Colonic mucosa (tissue), 4 donors: ENCODE results near the gene ADPRH. TPM values are rescaled to one million over a fixed set of nuclear protein-coding genes. Genes with fewer than 3 reads are reported as not detected.
"Not testable (repeated sequence)": the region's sequence is repeated elsewhere in the genome, so short reads cannot be mapped to it uniquely, and the experiment has no call there.

Source experiments
- DNase-seq: peaks from one replicate; pipeline ENCODE4 v3.0.0-alpha.2; 2020
- H3K27ac ChIP-seq: fragments of 200-600 bp; one replicate; pipeline ENCODE4 v1.8.0; 2021
- H3K27me3 ChIP-seq: fragments of 200-600 bp; one replicate; pipeline ENCODE4 v1.8.0; 2021
- H3K36me3 ChIP-seq: fragments of 200-600 bp; one replicate; pipeline ENCODE4 v1.8.0; 2021
- H3K4me1 ChIP-seq: fragments of 200-600 bp; one replicate; pipeline ENCODE4 v1.8.0; 2021; ENCODE audit warnings: mild to moderate bottlenecking
- H3K4me3 ChIP-seq: fragments of 200-600 bp; one replicate; pipeline ENCODE4 v1.8.0; 2021
- H3K9ac ChIP-seq, 2 donors: one replicate each; pipeline ENCODE4 v1.7.0; 2013; ENCODE audit warnings: control low read depth in 2 of 2, low read depth in 2 of 2, low read length in 2 of 2
- H3K9me3 ChIP-seq: fragments of 200-600 bp; one replicate; pipeline ENCODE4 v1.8.0; 2021
- intact Hi-C: fragments of 100-400 bp; cut with DNase I; formaldehyde crosslinking; loops from one replicate; pipeline ENCODE4 v1.14.1; 2022
- total RNA-seq, 2 donors: library from RNA; stranded (reverse); fragmentation: NEBNext Ultra II Directional in 1 of 2; extraction: Animal tissue kit (Norgen Biotek cat#: 25700) in 1 of 2; gene quantifications; one replicate each; pipeline ENCODE4 v1.2.1, GENCODE V29; 2021
- TF ChIP-seq, protein P1 (sequence below): fragments of 200-600 bp; IDR thresholded peaks from one replicate; pipeline ENCODE4 v1.8.0; 2022; ENCODE audit warnings: antibody characterized with exemption, mild to moderate bottlenecking
- donor health status: healthy.
- donor health status: DM: no; HTN: no; CAD: no.
- donor health status: DM: no; HTN: no; CAD: no.

ADPRH gene
- total RNA-seq, 2 donors from 2014 or later = 2.0 to 3.3 TPM

DNA sequence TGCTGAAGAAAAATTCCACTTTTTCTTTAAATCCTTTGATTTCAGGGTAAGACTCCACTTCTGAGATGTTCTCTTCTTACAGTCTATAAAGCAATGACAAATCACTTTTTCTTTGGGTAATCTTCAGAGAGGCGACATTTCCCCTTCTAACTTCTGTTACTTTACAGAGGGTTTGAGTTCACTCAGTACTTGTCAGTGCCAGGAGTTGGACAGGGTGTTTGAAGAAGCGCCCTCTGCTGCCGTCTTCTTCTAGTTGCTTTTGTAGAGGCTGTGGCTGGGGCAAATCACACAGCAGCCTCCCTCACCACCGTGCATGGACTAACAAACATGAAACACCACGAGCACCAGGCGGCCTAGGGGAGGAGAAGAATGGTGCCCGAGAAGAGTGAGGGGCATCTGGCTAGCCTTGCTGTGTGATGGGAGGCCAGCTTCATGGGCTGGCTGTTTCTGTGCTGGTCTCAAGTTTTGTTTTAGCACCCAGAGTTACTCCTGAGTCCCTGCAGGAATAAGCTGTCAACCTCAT is 19.8 kb upstream of the ADPRH start, which contains the start of gene CD80:
Gene CD80, minus strand, starts transcription at position 174 of the 523 bp plus-strand sequence. CDS start 1,886 bp downstream, outside the sequence.
- no peaks in the 10 kb centered on the region for H3K4me1 ChIP-seq
- H3K4me3 ChIP-seq = no peak within 1 kb of the TSS
- H3K27me3 ChIP-seq = no peaks in the 10 kb centered on the region
- peak; percentile 70 for DNase-seq
- TF ChIP-seq, protein P1, sequence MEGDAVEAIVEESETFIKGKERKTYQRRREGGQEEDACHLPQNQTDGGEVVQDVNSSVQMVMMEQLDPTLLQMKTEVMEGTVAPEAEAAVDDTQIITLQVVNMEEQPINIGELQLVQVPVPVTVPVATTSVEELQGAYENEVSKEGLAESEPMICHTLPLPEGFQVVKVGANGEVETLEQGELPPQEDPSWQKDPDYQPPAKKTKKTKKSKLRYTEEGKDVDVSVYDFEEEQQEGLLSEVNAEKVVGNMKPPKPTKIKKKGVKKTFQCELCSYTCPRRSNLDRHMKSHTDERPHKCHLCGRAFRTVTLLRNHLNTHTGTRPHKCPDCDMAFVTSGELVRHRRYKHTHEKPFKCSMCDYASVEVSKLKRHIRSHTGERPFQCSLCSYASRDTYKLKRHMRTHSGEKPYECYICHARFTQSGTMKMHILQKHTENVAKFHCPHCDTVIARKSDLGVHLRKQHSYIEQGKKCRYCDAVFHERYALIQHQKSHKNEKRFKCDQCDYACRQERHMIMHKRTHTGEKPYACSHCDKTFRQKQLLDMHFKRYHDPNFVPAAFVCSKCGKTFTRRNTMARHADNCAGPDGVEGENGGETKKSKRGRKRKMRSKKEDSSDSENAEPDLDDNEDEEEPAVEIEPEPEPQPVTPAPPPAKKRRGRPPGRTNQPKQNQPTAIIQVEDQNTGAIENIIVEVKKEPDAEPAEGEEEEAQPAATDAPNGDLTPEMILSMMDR = peak; percentile 28
- no peak within 1 kb of the TSS for H3K9ac ChIP-seq
- intact Hi-C loops = no loop called here
- no peak within 1 kb of the TSS for H3K27ac ChIP-seq
- no peaks in the 10 kb centered on the region for H3K36me3 ChIP-seq
- H3K9me3 ChIP-seq = no peaks in the 10 kb centered on the region

DNA sequence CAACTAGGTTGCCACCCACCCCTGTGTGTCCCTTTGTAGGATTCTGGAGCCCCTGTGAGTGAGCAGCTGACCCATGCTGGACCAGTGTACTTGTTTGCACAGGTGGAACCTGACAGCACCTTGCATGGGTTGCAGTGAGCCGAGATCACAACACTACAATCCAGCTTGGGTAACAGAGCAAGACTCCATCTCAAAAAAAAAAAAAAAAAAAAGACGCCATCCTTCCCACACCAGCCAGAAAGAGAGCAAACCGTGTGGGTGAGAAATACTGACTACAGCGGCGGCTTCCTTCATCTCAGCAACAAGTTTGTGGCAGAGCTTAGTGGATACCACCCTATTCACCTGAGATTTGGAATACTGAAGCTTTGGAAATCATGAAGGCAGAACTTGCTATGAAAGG is 19.1 kb upstream of the ADPRH start:
- Histone ChIP-seq H3K4me1 (no peaks in the 10 kb centered on the region), H3K4me3 (no peak overlapping the region), H3K9me3 (no peaks in the 10 kb centered on the region), H3K27ac (no peak overlapping the region), H3K36me3 (no peaks in the 10 kb centered on the region), H3K9ac (no peak overlapping the region), H3K27me3 (no peaks in the 10 kb centered on the region)
- intact Hi-C loops = no loop called here
- no peak for DNase-seq
- TF ChIP-seq, protein P1 = no peak

DNA sequence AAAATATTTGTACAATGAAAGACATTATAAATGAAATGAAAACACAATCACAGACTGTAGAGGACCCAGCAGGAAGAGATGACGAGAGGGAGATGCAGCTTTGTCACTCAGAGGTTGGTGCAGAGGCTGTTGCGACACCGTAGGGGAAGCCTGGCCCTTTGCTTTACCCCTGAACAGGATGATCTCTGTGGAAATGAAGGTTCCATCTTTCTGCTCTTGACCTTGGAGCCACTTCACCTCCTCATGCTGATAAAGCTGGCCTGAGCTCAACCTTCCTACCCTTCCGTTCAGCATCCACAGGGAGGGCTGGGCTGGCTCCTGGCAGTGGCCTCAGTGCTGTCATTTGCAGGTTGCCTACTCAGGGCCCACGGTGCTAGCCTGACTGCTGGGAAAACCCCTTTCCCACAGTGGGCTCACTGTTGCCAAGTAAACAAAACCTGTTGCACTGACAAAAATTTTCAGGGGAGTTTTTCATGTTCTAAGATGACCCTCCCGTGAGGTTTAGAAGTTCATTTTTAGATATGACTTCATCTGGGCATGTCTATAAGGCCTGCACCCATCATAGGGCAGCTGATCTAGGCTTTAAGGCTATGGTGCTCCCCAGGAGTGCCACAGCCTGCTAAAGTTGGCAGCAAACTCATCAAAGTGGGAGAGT is 16.9 kb upstream of the ADPRH start:
- TF ChIP-seq, protein P1 = no peak
- no peaks in the 10 kb centered on the region for H3K9me3 ChIP-seq
- H3K9ac ChIP-seq = peak overlapping the region in 1 of 2 donors; percentile 26
- intact Hi-C loops = no loop called here
- no peaks in the 10 kb centered on the region for H3K36me3 ChIP-seq
- H3K4me1 ChIP-seq = no peaks in the 10 kb centered on the region
- no peak overlapping the region for H3K27ac ChIP-seq
- no peaks in the 10 kb centered on the region for H3K27me3 ChIP-seq
- H3K4me3 ChIP-seq = no peak overlapping the region
- DNase-seq = no peak

DNA sequence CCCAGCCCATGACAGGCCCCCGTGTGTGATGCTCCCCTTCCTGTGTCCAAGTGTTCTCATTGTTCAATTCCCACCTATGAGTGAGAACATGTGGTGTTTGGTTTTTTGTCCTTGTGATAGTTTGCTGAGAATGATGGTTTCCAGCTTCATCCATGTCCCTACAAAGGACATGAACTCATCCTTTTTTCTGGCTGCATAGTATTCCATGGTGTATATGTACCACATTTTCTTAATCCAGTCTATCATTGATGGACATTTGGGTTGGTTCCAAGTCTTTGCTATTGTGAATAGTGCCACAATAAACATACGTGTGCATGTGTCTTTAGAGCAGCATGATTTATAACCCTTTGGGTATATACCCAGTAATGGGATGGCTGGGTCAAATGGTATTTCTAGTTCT is 16.0 kb upstream of the ADPRH start:
- H3K9me3 ChIP-seq, H3K27me3 ChIP-seq, intact Hi-C loops, H3K4me3 ChIP-seq, H3K4me1 ChIP-seq, H3K36me3 ChIP-seq, H3K9ac ChIP-seq, H3K27ac ChIP-seq, DNase-seq: not testable (repeated sequence)

DNA sequence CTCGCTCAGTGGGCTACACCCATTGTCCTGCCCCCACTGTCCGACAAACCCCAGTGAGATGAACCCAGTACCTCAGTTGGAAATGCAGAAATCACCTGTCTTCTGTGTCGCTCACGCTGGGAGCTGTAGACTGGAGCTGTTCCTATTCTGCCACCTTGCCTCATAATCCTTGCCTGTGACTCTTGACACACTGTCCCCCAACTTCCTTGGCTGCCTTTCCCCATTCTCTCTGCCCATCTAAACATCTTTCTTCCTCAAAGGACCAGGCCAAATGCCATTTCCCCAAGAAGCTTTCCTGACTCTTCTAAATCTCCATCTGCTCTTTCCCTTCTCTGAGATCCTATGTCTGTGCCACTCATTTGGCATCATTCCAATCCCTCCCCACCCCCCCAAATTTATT is 10.1 kb upstream of the ADPRH start:
- DNase-seq = no peak
- no peaks in the 10 kb centered on the region for H3K4me1 ChIP-seq
- TF ChIP-seq, protein P1 = no peak
- intact Hi-C loops = no loop called here
- no peaks in the 10 kb centered on the region for H3K36me3 ChIP-seq
- H3K9ac ChIP-seq = no peak overlapping the region
- no peak overlapping the region for H3K4me3 ChIP-seq
- no peaks in the 10 kb centered on the region for H3K27me3 ChIP-seq
- no peak overlapping the region for H3K27ac ChIP-seq
- no peaks in the 10 kb centered on the region for H3K9me3 ChIP-seq

DNA sequence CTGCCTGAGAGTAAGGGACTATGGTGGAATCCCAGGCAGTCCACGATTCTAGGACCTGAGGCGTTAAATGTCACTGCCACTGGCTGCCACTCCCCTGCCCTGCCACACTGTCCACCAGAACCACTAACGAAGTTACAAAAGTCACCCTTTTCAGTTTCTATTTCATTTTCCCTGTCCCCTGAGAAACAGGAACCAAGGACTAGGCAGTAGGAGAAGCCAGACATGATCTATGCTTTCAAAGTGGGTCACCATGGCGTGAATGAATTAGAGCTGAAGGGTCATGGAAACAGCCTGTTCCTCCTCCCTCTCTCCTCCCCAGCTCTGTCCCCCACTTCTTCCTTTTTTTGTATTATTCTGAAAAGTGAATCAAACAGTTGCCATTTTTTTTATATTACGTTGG is 9.1 kb upstream of the ADPRH start:
- no peak for DNase-seq
- Histone ChIP-seq H3K36me3 (no peaks in the 10 kb centered on the region), H3K4me3 (no peak overlapping the region), H3K9ac (no peak overlapping the region), H3K27me3 (no peaks in the 10 kb centered on the region), H3K27ac (no peak overlapping the region), H3K9me3 (no peaks in the 10 kb centered on the region), H3K4me1 (no peaks in the 10 kb centered on the region)
- intact Hi-C loops = no loop called here
- TF ChIP-seq, protein P1 = no peak
